ENCODE results near the gene KIF3A.

Gene KIF3A

GRCh38 chr5:132753135-132753987 lies 16.0 kb upstream of the KIF3A start:
- peak; percentile 46 for DNase-seq (ENCODE audit: low spot score)

GRCh38 chr5:132752581-132753125 lies 15.3 kb upstream of the KIF3A start:
- no peak for DNase-seq (ENCODE audit: low spot score)

DNA sequence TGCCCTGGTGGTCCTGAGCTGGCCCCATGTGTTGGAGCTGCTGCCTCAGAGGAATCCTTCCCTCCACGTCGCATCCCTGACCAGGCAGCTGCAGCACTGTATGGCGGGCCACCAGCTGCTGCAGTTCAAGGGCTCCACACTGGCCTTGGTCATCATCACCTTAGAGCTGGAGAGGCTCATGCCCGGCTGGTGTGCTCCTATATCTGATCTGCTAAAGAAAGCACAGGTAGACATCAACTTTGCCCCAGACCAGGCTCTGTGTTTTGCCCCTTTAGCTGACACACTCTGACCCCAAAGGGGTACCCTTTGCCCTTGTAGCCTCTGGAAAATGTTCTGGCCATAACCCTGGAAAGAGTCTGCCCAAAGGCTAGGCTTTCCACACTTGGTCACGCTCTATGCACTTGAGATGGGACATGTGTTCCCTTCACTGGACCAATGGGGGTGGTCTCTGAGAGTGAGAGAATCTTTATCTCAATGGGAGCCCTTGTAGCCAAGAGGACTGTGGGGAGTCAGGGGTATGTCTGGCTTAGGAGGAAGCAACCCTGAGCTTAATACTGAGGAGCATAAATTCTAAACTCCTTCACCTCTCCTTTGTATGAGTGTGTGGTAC lies 14.7 kb upstream of the KIF3A start:
- no peak for DNase-seq (ENCODE audit: low spot score)

DNA sequence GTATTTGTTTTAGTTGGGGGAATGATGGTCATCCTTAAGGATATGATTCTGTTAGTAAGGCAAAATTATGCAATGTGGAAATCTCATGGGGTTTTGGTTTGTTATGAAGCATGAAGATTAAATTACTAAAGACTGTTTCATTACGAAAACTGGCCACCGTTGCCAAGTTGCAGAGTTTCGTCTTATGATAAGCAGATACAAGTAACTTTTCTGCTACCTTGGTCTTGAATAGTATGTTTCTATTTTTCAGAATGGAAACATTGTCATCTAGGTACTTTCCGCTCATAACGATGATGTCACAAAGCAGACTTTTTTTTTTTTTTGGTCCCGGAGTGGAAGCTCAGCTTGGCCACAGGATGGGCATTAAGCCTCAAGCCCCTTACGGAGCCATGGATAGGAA lies 14.1 kb upstream of the KIF3A start:
- DNase-seq (ENCODE audit: low spot score) = no peak

DNA sequence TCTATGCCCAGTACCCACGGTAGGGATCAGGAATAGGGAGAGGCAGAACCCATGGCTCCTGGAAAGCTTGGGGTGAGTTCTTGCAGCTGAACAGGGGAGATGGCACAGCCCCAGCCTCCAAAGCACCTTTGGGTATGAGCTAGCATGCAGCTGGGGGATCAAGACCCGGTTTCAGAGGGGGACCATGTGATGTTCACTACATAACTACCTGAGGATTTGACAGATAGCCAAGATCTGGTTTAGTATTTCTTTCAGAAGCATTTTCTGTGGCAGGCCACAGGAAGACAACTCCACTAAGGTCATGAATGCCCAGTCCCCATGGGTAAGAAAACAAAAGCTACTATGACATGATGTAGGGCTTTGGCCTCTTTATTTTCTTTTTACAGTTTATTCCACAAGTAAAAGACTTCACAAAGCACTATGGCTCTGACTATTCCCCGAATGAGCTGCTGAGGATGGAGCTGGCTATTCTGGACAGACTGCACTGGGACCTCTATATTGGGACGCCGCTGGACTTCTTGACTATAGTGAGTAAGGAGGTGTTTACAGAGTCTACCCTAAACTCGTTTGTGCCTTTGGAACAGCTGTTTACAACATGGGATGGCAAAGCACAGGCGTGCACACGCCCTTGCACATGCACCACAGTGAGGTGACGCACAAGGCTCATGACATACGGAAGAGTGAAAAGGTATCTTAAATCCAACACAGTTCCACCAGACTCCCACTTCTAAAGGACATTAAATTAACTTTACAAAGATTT lies 13.3 kb upstream of the KIF3A start:
- DNase-seq (ENCODE audit: low spot score) = no peak

- DNase-seq (ENCODE audit: low spot score) = no peak
Observed at GRCh38 chr5:132749506-132749905, 12.2 kb upstream of the KIF3A start.

DNA sequence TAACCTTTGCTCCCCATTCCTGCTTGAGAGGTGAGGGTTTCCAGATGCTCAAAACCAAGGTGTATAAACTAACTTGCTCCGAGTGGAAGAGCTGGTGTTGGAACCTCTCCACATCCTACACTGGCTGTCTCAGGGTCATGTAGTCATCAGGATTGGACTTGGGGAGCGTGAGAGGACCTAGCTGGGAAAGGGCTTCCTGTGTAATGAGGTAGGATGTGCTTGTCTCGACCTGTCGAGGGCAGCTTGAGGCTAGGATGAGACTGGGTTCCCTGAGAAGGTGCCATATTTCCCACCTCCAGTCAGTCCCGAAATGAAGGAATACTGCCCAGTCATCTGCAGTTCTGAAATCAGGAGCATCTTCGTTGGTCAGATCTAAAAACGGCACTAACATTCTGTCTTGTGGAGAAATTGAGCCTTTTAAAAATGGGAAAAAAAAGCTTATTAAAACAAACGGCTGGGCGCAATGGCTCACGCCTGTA lies 11.2 kb upstream of the KIF3A start:
- no peak for DNase-seq (ENCODE audit: low spot score)

DNA sequence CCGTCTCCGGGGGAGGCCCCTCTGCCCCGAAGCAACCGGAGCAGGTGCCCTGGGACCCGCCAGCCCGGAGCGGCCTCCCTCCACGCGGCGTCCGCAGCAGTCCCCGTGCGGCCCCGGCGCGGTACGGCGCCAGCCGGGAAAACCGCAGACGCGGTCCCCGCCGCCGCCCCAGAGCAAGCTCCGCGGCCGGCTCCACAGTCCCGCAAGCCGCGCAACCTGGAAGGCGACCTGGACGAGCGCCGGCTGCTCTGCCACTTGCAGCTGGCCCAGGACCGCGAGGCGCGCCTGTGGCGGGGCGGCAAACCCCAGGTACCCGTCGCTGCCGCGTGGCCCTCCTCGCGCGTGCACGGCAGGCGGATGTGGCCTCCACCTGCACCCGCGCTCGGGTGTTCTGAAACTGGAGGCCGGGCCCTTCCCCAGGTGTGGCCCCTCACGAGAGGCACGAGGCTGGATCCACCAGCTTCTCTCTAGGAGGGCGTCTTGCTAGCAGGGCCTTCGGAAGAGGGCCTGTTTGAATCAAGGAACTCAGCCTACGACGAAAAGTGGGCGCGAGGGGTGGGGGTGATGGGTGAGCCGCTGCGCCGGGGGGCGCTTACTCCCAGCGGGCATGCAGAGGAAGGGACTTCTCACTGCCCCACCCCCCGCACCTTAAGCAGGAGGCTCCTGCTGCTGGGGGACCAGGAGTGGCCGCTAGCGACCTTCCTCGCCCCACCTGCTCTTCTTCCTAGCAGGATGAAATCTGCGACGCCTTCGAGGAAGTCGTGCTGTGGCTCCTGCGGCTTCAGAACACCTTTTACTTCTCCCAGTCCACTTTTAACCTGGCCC lies 10.5 kb upstream of the KIF3A start:
- no peak for DNase-seq (ENCODE audit: low spot score)

GRCh38 chr5:132746954-132747615 lies 9.7 kb upstream of the KIF3A start, which contains the start of gene CCNI2:
TSS of gene CCNI2 (plus strand) at chr5:132747426. CDS start at chr5:132747496, 70 bp downstream.
- peak; percentile 69 for DNase-seq (ENCODE audit: low spot score)

DNA sequence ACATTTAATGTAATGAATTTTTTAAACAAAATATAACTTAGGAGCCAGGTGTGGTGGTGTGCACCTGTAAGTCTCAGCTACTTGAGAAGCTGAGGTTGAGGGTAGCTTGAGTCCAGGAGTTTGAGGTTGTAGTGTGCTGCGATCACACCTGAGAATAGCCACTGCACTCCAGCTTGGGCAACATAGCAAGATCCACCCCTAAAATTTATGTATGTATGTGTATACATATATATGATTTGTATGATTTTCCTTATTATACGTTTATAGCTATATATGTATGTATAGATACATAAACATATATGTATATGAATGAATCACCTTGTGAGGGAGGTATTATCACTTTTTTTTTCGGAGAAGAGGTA lies 9.2 kb upstream of the KIF3A start:
- no peak for DNase-seq (ENCODE audit: low spot score)

GRCh38 chr5:132744659-132745058 lies 7.3 kb upstream of the KIF3A start:
- DNase-seq (ENCODE audit: low spot score) = no peak

- DNase-seq (ENCODE audit: low spot score) = no peak
Observed at GRCh38 chr5:132742626-132743025, 5.3 kb upstream of the KIF3A start.

DNA sequence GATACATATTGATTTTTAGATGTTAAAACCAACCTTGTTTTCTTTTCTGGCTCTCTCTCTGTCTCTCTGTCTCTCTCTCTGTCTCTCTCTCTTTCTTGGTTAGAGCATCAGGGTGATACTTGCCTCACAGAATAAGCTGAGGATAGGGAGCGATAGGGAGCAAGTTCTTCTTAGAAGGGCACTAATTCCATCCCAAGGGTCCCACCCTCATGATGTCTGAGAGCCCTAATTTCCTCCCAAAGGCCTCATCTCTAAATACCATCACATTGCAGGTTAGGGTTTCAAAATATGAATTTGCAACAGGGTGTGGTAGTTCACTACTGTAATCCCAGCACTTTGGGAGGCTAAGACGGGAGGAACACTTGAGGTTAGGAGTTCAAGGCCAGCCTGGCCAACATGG lies 4.8 kb upstream of the KIF3A start:
- DNase-seq (ENCODE audit: low spot score) = no peak

GRCh38 chr5:132739232-132739631 lies 1.9 kb upstream of the KIF3A start:
- DNase-seq (ENCODE audit: low spot score) = no peak

- DNase-seq (ENCODE audit: low spot score) = no peak
Observed at GRCh38 chr5:132737982-132738681, 786 bp upstream of the KIF3A start.

GRCh38 chr5:132734687-132735086 lies 2.7 kb downstream of the KIF3A start:
- DNase-seq (ENCODE audit: low spot score) = no peak

- no peak for DNase-seq (ENCODE audit: low spot score)
Observed at GRCh38 chr5:132733499-132734148, 3.7 kb downstream of the KIF3A start.

- DNase-seq (ENCODE audit: low spot score) = no peak
Observed at GRCh38 chr5:132729896-132730295, 7.5 kb downstream of the KIF3A start.

- no peak for DNase-seq (ENCODE audit: low spot score)
Observed at GRCh38 chr5:132725745-132726144, 11.6 kb downstream of the KIF3A start.
